Neuronal stem cell (in vitro differentiated cells): ENCODE data around the gene RMND5A.

Experiments used
- DNase-seq: peaks from one replicate; pipeline ENCODE4 v3.0.0-alpha.2; 2013; ENCODE audit warnings: low spot score
- H2AFZ ChIP-seq: one replicate; pipeline ENCODE4 v1.6.1; 2013; ENCODE audit warnings: mild to moderate bottlenecking, low read length, inconsistent platforms
- H2AK5ac ChIP-seq: 2 replicates; pipeline ENCODE4 v1.6.1; 2013; ENCODE audit warnings: low read depth, mild to moderate bottlenecking, inconsistent platforms, low read length, moderate library complexity, mixed read lengths
- H2BK120ac ChIP-seq: 2 replicates; pipeline ENCODE4 v1.6.1; 2013; ENCODE audit warnings: low read depth, mild to moderate bottlenecking, inconsistent platforms, low read length, moderate library complexity, mixed read lengths
- H2BK12ac ChIP-seq: one replicate; pipeline ENCODE4 v1.6.1; 2013; ENCODE audit warnings: low read length, inconsistent platforms
- H2BK15ac ChIP-seq: 2 replicates; pipeline ENCODE4 v1.6.1; 2013; ENCODE audit warnings: mild to moderate bottlenecking, low read length, inconsistent platforms, mixed read lengths
- H2BK5ac ChIP-seq: one replicate; pipeline ENCODE4 v1.6.1; 2013; ENCODE audit warnings: inconsistent platforms, mild to moderate bottlenecking, low read length, moderate library complexity
- H3K14ac ChIP-seq: one replicate; pipeline ENCODE4 v1.6.1; 2013; ENCODE audit warnings: low read length, inconsistent platforms
- H3K18ac ChIP-seq: 2 replicates; pipeline ENCODE4 v1.6.1; 2013; ENCODE audit warnings: low read length, inconsistent platforms
- H3K23ac ChIP-seq: 2 replicates; pipeline ENCODE4 v1.6.1; 2013; ENCODE audit warnings: low read depth, mild to moderate bottlenecking, mixed read lengths, low read length, inconsistent platforms; ENCODE audit not compliant: poor library complexity
- H3K27ac ChIP-seq: replicated peaks from 3 replicates; pipeline ENCODE4 v1.5.1; 2013; ENCODE audit warnings: low read length, inconsistent platforms
- H3K27me3 ChIP-seq, 3 experiments: 2 replicates each; pipeline ENCODE4 v1.6.1; 2013; ENCODE audit warnings: low read length in 3 of 3, mild to moderate bottlenecking in 2 of 3, inconsistent platforms in 1 of 3, low read depth in 1 of 3, mixed read lengths in 1 of 3, moderate library complexity in 1 of 3; ENCODE audit not compliant: control insufficient read depth in 3 of 3, insufficient read depth in 3 of 3
- H3K36me3 ChIP-seq, 2 donors: replicated peaks in 1 of 2; 2 replicates each; pipeline ENCODE4 v1.6.1; 2013; ENCODE audit warnings: low read length in 2 of 2; ENCODE audit not compliant: control insufficient read depth in 2 of 2, insufficient read depth in 2 of 2
- H3K4ac ChIP-seq: 2 replicates; pipeline ENCODE4 v1.6.1; 2013; ENCODE audit warnings: inconsistent platforms, mild to moderate bottlenecking, low read length, moderate library complexity
- H3K4me1 ChIP-seq, 2 donors: 1 replicate in 1 of 2; 2 replicates in 1 of 2; pipeline ENCODE4 v1.6.1; 2013; ENCODE audit warnings: low read length in 2 of 2, low read depth in 1 of 2; ENCODE audit not compliant: control insufficient read depth in 2 of 2, insufficient read depth in 1 of 2
- H3K4me2 ChIP-seq: one replicate; pipeline ENCODE4 v1.6.1; 2013; ENCODE audit warnings: mild to moderate bottlenecking, low read length, inconsistent platforms; ENCODE audit not compliant: insufficient read depth, poor library complexity, severe bottlenecking
- H3K4me3 ChIP-seq, 2 donors: 2 replicates each; pipeline ENCODE4 v1.5.1; 2013; ENCODE audit warnings: low read length in 2 of 2, mild to moderate bottlenecking in 2 of 2, inconsistent platforms in 1 of 2, moderate library complexity in 1 of 2
- H3K79me1 ChIP-seq: one replicate; pipeline ENCODE4 v1.6.1; 2013; ENCODE audit warnings: low read depth, mild to moderate bottlenecking, inconsistent platforms, low read length, moderate library complexity
- H3K9ac ChIP-seq: one replicate; pipeline ENCODE4 v1.6.1; 2013; ENCODE audit warnings: mild to moderate bottlenecking, low read depth, low read length, inconsistent platforms; ENCODE audit not compliant: poor library complexity
- H3K9me3 ChIP-seq, 2 donors: replicated peaks in 1 of 2; 2 replicates each; pipeline versions ENCODE3 to v1.6.1; 2013; ENCODE audit warnings: low read length in 2 of 2, mild to moderate bottlenecking in 2 of 2, inconsistent platforms in 1 of 2, low read depth in 1 of 2, mixed read lengths in 1 of 2, moderate library complexity in 1 of 2; ENCODE audit not compliant: control insufficient read depth in 2 of 2, insufficient read depth in 1 of 2
- H4K8ac ChIP-seq: one replicate; pipeline ENCODE4 v1.6.1; 2013; ENCODE audit warnings: low read depth, mild to moderate bottlenecking, inconsistent platforms, low read length, moderate library complexity
- H4K91ac ChIP-seq: one replicate; pipeline ENCODE4 v1.6.1; 2013; ENCODE audit warnings: low read length, low read depth, mild to moderate bottlenecking, inconsistent platforms; ENCODE audit not compliant: poor library complexity
- WGBS, 2 donors: extraction: QIAGEN DNeasy Blood & Tissue Kit; methylation state at CpG; one replicate each; pipeline ENCODE4 v1.1.7; 2013; ENCODE audit warnings: missing lambda C conversion rate in 2 of 2, mixed read lengths in 1 of 2; ENCODE audit not compliant: insufficient read length in 2 of 2, insufficient replicate concordance in 1 of 2; ENCODE audit errors: extremely low coverage in 2 of 2; 5-methylcytosine and 5-hydroxymethylcytosine counted together

RMND5A gene

DNA sequence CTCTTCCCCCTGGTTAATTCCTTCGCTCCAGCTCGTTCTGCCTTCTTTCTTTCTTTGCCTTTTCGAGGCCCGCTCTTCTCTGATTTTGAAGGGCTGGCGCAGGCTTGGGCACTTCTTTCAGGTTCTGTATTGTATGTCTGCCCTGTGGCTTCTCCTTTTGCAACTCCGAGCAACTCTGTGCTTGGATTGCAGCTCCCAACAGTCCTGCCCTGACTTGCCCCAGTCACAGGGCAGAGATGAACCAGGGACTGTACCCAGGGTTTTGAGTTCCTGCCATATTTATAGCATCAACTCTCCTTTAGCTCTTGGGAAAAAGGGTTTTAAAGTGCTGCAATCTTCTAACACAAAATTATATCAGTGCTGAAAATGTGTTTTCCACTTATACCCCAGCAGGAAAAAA, 101.8 kb downstream of the RMND5A start:
- peaks cover 0 to 4% (median 0%) of the 10 kb centered on the region in 3 experiments for H3K27me3 ChIP-seq
- no peak overlapping the region for H4K91ac ChIP-seq
- H3K9me3 ChIP-seq = no peaks in the 10 kb centered on the region
- H3K4me1 ChIP-seq = peaks cover 3 to 7% of the 10 kb centered on the region in 2 donors
- H2BK120ac ChIP-seq = no peak overlapping the region
- no peak overlapping the region for H2BK5ac ChIP-seq
- no peak overlapping the region for H3K4me2 ChIP-seq
- no peak overlapping the region for H3K18ac ChIP-seq
- H3K79me1 ChIP-seq = no peaks in the 10 kb centered on the region
- no peak overlapping the region for H3K4me3 ChIP-seq
- H2AFZ ChIP-seq = peak overlapping the region; percentile 56
- H3K23ac ChIP-seq = no peak overlapping the region
- no peak overlapping the region for H3K9ac ChIP-seq
- no CpG with 5 or more reads among the region's 6 CpGs for WGBS, 2 donors
- H3K14ac ChIP-seq = no peak overlapping the region
- no peak for DNase-seq
- H3K4ac ChIP-seq = no peak overlapping the region
- H4K8ac ChIP-seq = no peak overlapping the region
- peak overlapping the region; percentile 42 for H2AK5ac ChIP-seq
- no peaks in the 10 kb centered on the region for H3K36me3 ChIP-seq
- no peak overlapping the region for H2BK15ac ChIP-seq
- no peak overlapping the region for H3K27ac ChIP-seq
- no peak overlapping the region for H2BK12ac ChIP-seq

GRCh38 chr2:86822668-86823345, 102.7 kb downstream of the RMND5A start:
- no peak overlapping the region for H3K23ac ChIP-seq
- no peak overlapping the region for H2BK120ac ChIP-seq
- H3K79me1 ChIP-seq = no peaks in the 10 kb centered on the region
- H3K4me1 ChIP-seq = peaks cover 3 to 7% of the 10 kb centered on the region in 2 donors
- no peak overlapping the region for H3K4me2 ChIP-seq
- H3K9me3 ChIP-seq = no peaks in the 10 kb centered on the region
- no CpG with 5 or more reads among the region's 3 CpGs for WGBS, 2 donors
- no peak overlapping the region for H2AK5ac ChIP-seq
- peaks cover 0 to 4% (median 0%) of the 10 kb centered on the region in 3 experiments for H3K27me3 ChIP-seq
- no peaks in the 10 kb centered on the region for H3K36me3 ChIP-seq
- H3K27ac ChIP-seq = no peak overlapping the region
- no peak overlapping the region for H2BK5ac ChIP-seq
- no peak overlapping the region for H3K4ac ChIP-seq
- no peak overlapping the region for H2AFZ ChIP-seq
- H3K9ac ChIP-seq = no peak overlapping the region
- no peak overlapping the region for H4K91ac ChIP-seq
- H2BK15ac ChIP-seq = no peak overlapping the region
- no peak overlapping the region for H4K8ac ChIP-seq
- no peak overlapping the region for H2BK12ac ChIP-seq
- no peak for DNase-seq
- H3K4me3 ChIP-seq = no peak overlapping the region
- no peak overlapping the region for H3K18ac ChIP-seq
- H3K14ac ChIP-seq = no peak overlapping the region

GRCh38 chr2:86825036-86825692, 105.1 kb downstream of the RMND5A start:
- Histone ChIP-seq H3K27ac (no peak overlapping the region), H3K4me2 (no peak overlapping the region), H2BK15ac (no peak overlapping the region), H3K9me3 (no peaks in the 10 kb centered on the region), H3K9ac (no peak overlapping the region), H3K4ac (no peak overlapping the region), H3K14ac (no peak overlapping the region), H4K91ac (no peak overlapping the region), H3K18ac (no peak overlapping the region), H3K27me3 (peaks cover 0 to 4% (median 0%) of the 10 kb centered on the region in 3 experiments), H3K4me3 (no peak overlapping the region), H4K8ac (no peak overlapping the region), H3K23ac (no peak overlapping the region), H2AK5ac (no peak overlapping the region), H3K4me1 (peaks cover 3 to 7% of the 10 kb centered on the region in 2 donors), H3K79me1 (no peaks in the 10 kb centered on the region), H2AFZ (no peak overlapping the region), H2BK120ac (no peak overlapping the region), H2BK5ac (no peak overlapping the region), H2BK12ac (no peak overlapping the region), H3K36me3 (no peaks in the 10 kb centered on the region)
- DNase-seq = no peak
- no CpG with 5 or more reads among the region's 11 CpGs for WGBS, 2 donors

DNA sequence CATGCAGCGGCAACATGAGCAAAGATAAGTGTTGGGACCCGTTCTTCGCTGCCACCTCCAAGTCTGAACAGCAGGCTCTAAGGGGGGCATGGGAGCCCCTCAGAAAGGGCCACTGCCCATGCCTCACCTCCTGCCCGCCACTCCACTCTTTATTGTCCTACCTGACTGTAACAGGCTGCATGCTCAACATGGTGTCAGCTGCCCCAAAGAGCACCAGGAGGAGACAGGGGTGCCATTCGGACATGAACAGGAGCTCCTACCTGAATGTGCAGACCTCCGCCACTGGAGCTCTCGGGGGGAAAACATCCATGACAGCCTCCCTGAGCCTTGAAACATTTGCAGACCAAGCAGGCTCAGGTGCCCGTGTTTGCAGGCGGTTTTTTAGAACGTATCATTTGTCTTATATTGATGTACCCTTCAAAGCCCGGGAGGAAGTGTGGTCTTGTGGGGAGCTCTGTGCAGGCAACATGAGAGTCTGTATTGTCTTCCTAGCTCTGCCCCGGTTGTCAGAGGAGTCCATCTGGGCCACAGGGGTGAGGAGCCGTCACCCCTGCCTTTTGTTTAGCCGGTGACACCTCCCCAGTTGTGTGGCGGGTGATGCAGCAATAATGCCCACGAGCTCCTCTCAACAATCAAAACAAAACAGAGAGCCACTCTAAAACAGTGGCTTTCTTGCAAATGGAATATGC, 105.7 kb downstream of the RMND5A start:
- Histone ChIP-seq H2AK5ac (no peak overlapping the region), H3K27me3 (peaks cover 0 to 4% (median 0%) of the 10 kb centered on the region in 3 experiments), H2BK15ac (no peak overlapping the region), H2BK120ac (no peak overlapping the region), H3K4ac (no peak overlapping the region), H3K4me1 (peaks cover 3 to 7% of the 10 kb centered on the region in 2 donors), H4K91ac (no peak overlapping the region), H3K14ac (no peak overlapping the region), H4K8ac (no peak overlapping the region), H3K9me3 (no peaks in the 10 kb centered on the region), H3K4me3 (no peak overlapping the region), H3K23ac (no peak overlapping the region), H2BK12ac (no peak overlapping the region), H2BK5ac (no peak overlapping the region), H3K36me3 (no peaks in the 10 kb centered on the region), H3K4me2 (no peak overlapping the region), H3K79me1 (no peaks in the 10 kb centered on the region), H2AFZ (peak overlapping the region; percentile 49), H3K27ac (no peak overlapping the region), H3K18ac (peak overlapping the region; percentile 7), H3K9ac (peak overlapping the region; percentile 14)
- no peak for DNase-seq
- no CpG with 5 or more reads among the region's 16 CpGs for WGBS, 2 donors
